Measurements from ENCODE around the gene CPA1. TPM values are rescaled to one million over a fixed set of nuclear protein-coding genes. Genes with fewer than 3 reads are reported as not detected.

CPA1 gene
- total RNA-seq, 1 donor from 2014 or later: not detected

- Mint-ChIP-seq H3K27me3 (ENCODE audit: unreplicated experiment) (peaks cover 5% of the 10 kb centered on the region), H3K9me3 (ENCODE audit: unreplicated experiment) (peaks cover 2% of the 10 kb centered on the region), H3K27ac (ENCODE audit: unreplicated experiment) (no peak overlapping the region), H3K4me3 (ENCODE audit: unreplicated experiment) (no peak overlapping the region), H3K36me3 (ENCODE audit: unreplicated experiment) (no peaks in the 10 kb centered on the region), H3K4me1 (ENCODE audit: low read depth, unreplicated experiment) (peaks cover 33% of the 10 kb centered on the region)
- TF ChIP-seq CTCF (IDR thresholded peaks at IDR 0.05; ENCODE audit: partially characterized antibody, unreplicated experiment): no peak
- DNase-seq: no peak
Observed at GRCh38 chr7:130353196-130353595, 27.1 kb upstream of the CPA1 start.

GRCh38 chr7:130356121-130356875 lies 24.0 kb upstream of the CPA1 start:
- Mint-ChIP-seq H3K27ac (ENCODE audit: unreplicated experiment) (no peak overlapping the region), H3K4me3 (ENCODE audit: unreplicated experiment) (no peak overlapping the region), H3K36me3 (ENCODE audit: unreplicated experiment) (peaks cover 16% of the 10 kb centered on the region), H3K4me1 (ENCODE audit: low read depth, unreplicated experiment) (peaks cover 18% of the 10 kb centered on the region), H3K27me3 (ENCODE audit: unreplicated experiment) (peaks cover 4% of the 10 kb centered on the region), H3K9me3 (ENCODE audit: unreplicated experiment) (peaks cover 3% of the 10 kb centered on the region)
- no peak for DNase-seq
- no peak for TF ChIP-seq CTCF (IDR thresholded peaks at IDR 0.05; ENCODE audit: partially characterized antibody, unreplicated experiment)

- TF ChIP-seq CTCF (IDR thresholded peaks at IDR 0.05; ENCODE audit: partially characterized antibody, unreplicated experiment): no peak
- Mint-ChIP-seq H3K27ac (ENCODE audit: unreplicated experiment) (no peak overlapping the region), H3K27me3 (ENCODE audit: unreplicated experiment) (peaks cover 2% of the 10 kb centered on the region), H3K4me3 (ENCODE audit: unreplicated experiment) (no peak overlapping the region), H3K9me3 (ENCODE audit: unreplicated experiment) (peaks cover 3% of the 10 kb centered on the region), H3K4me1 (ENCODE audit: low read depth, unreplicated experiment) (peaks cover 11% of the 10 kb centered on the region), H3K36me3 (ENCODE audit: unreplicated experiment) (peaks cover 16% of the 10 kb centered on the region)
- DNase-seq: no peak
Observed at GRCh38 chr7:130356876-130357611, 23.2 kb upstream of the CPA1 start.

- Mint-ChIP-seq H3K9me3 (ENCODE audit: unreplicated experiment) (peaks cover 3% of the 10 kb centered on the region), H3K36me3 (ENCODE audit: unreplicated experiment) (peaks cover 16% of the 10 kb centered on the region), H3K27ac (ENCODE audit: unreplicated experiment) (no peak overlapping the region), H3K27me3 (ENCODE audit: unreplicated experiment) (peaks cover 2% of the 10 kb centered on the region), H3K4me3 (ENCODE audit: unreplicated experiment) (no peak overlapping the region), H3K4me1 (ENCODE audit: low read depth, unreplicated experiment) (peaks cover 10% of the 10 kb centered on the region)
- TF ChIP-seq CTCF (IDR thresholded peaks at IDR 0.05; ENCODE audit: partially characterized antibody, unreplicated experiment): no peak
- DNase-seq: no peak
Observed at GRCh38 chr7:130358471-130358870, 21.8 kb upstream of the CPA1 start.

Data from glutamatergic neuron (in vitro differentiated cells).